Activated CD8-positive, alpha-beta T cell treated with anti-CD3 and anti-CD28 coated beads for 36 hours (primary cell): ENCODE measurements around the gene SLC38A5. TPM values are rescaled to one million over a fixed set of nuclear protein-coding genes. Genes with fewer than 3 reads are reported as not detected.

ENCODE experiments used
- ATAC-seq: fragments of 200-7000 bp; cut with Tn5 transposase; one replicate; pipeline ENCODE4 v1.10.0; 2021; ENCODE audit warnings: mild to moderate bottlenecking, moderate library complexity
- CTCF ChIA-PET: fragments of 350-600 bp; sonication (Branson Sonifier 250); formaldehyde crosslinking; loops from one replicate; lab custom pipeline; 2021; ENCODE audit warnings: antibody characterized with exemption; lab: Charles Lee
- POLR2A ChIA-PET: fragments of 350-600 bp; sonication (Branson Sonifier 250); formaldehyde crosslinking; loops from one replicate; lab custom pipeline; 2021; ENCODE audit warnings: antibody characterized with exemption; lab: Charles Lee
- DNase-seq: peaks from one replicate; pipeline ENCODE4 v3.0.0-alpha.2; 2020
- H3K27ac Mint-ChIP-seq: one replicate; pipeline ENCODE4 v1.8.0; 2021; ENCODE audit warnings: mild to moderate bottlenecking, mixed read lengths
- H3K27me3 Mint-ChIP-seq: one replicate; pipeline ENCODE4 v1.8.0; 2021; ENCODE audit warnings: mixed read lengths
- H3K36me3 Mint-ChIP-seq: one replicate; pipeline ENCODE4 v1.8.0; 2021; ENCODE audit warnings: low read depth, mixed read lengths
- H3K4me1 Mint-ChIP-seq: one replicate; pipeline ENCODE4 v1.8.0; 2021; ENCODE audit warnings: low read depth, mixed read lengths
- H3K4me3 Mint-ChIP-seq: one replicate; pipeline ENCODE4 v1.8.0; 2021; ENCODE audit warnings: mild to moderate bottlenecking, moderate library complexity, mixed read lengths
- H3K9me3 Mint-ChIP-seq: one replicate; pipeline ENCODE4 v1.8.0; 2021; ENCODE audit warnings: mixed read lengths
- intact Hi-C: fragments of 100-400 bp; cut with micrococcal nuclease; formaldehyde crosslinking; loops from one replicate; pipeline ENCODE4 v1.10.0; 2022
- total RNA-seq, 2 experiments: library from RNA; stranded (reverse); gene quantifications; one replicate each; pipeline ENCODE4 v1.2.3, GENCODE V29; 2021
- TF ChIP-seq, protein P1 (sequence below): fragments of 200-600 bp; IDR thresholded peaks from one replicate; pipeline ENCODE4 v1.8.0; 2022; ENCODE audit warnings: antibody characterized with exemption, mild to moderate bottlenecking

Gene SLC38A5
- total RNA-seq, 2 experiments from 2014 or later: 82.1 to 92.6 TPM

DNA sequence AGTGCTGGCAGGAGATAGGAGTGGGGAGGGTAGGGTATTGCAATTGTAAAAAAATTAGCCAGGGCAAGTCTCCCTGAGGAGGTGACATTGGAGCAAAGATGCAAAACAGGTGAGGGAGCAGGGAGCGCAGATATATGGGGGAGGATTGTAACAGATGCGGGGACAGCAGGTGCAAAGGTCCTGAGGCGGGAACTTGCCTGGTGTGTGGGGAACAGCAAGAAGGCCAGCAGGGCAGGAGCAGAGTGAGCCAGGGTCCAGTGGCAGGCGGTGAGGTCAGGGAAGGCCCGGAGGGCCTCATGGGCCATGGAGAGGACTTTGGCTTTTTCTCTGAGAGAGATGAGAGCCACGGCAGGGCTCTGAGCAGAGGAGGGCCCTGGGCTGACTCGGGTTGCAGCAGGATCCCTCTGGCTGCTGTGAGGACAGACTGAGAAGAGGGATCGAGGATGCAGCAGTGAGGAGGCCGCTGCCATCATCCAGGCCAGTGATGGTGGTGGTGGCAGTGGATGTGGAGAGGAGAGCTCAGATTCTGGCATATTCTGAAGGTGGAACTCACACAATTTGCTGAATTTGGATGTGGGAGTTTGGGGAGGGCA is 44.9 kb upstream of the SLC38A5 start:
- no peak for DNase-seq

DNA sequence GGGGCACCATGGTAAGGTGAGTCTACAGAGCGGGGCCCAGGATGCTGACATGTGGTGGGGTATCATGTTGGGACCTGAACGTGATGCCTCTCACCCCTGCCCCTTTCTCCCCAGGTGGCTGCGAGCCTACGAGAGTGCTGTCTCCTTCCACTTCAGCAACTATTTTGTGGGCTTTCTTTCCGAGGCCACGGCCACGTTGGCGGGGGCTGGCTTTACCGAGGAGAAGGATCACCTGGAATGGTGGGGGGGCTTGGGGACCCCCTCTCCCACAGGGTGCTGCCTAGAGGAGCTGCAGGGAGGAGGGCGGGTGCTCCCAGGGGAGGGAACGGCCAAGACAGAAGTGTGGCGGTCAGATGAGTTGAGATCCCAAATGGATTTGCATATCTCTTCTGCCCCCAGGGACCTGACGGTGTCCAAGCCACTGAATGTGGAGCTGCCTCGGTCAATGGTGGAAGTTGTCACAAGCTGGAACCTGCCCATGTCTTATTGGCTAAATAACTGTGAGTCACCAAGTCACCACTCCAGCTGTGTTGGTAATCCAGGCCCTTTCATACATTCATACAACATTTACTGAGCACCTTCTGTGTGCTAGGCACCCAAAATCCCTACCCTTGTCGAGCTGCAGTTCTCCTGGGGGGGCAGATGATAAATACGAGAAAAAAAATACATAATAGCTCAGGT is 44.2 kb upstream of the SLC38A5 start:
- Mint-ChIP-seq H3K4me3 (no peak overlapping the region), H3K27me3 (no peaks in the 10 kb centered on the region), H3K4me1 (peaks cover 34% of the 10 kb centered on the region), H3K9me3 (no peaks in the 10 kb centered on the region), H3K36me3 (peaks cover 3% of the 10 kb centered on the region), H3K27ac (no peak overlapping the region)
- ATAC-seq (no peak), DNase-seq (no peak)
- TF ChIP-seq, protein P1, sequence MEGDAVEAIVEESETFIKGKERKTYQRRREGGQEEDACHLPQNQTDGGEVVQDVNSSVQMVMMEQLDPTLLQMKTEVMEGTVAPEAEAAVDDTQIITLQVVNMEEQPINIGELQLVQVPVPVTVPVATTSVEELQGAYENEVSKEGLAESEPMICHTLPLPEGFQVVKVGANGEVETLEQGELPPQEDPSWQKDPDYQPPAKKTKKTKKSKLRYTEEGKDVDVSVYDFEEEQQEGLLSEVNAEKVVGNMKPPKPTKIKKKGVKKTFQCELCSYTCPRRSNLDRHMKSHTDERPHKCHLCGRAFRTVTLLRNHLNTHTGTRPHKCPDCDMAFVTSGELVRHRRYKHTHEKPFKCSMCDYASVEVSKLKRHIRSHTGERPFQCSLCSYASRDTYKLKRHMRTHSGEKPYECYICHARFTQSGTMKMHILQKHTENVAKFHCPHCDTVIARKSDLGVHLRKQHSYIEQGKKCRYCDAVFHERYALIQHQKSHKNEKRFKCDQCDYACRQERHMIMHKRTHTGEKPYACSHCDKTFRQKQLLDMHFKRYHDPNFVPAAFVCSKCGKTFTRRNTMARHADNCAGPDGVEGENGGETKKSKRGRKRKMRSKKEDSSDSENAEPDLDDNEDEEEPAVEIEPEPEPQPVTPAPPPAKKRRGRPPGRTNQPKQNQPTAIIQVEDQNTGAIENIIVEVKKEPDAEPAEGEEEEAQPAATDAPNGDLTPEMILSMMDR: no peak
- CTCF ChIA-PET: no interaction called here
- intact Hi-C loops: no loop called here
- POLR2A ChIA-PET: no interaction called here

More for the DNA sequence above, 44.9 kb upstream of the SLC38A5 start:
- H3K27me3 Mint-ChIP-seq: no peaks in the 10 kb centered on the region
- ChIA-PET CTCF (no interaction called here), POLR2A (no interaction called here)
- H3K4me3 Mint-ChIP-seq: no peak overlapping the region
- H3K9me3 Mint-ChIP-seq: no peaks in the 10 kb centered on the region
- H3K27ac Mint-ChIP-seq: peak overlapping the region; percentile 11
- ATAC-seq: no peak
- intact Hi-C loops: no loop called here
- peaks cover 32% of the 10 kb centered on the region for H3K4me1 Mint-ChIP-seq
- TF ChIP-seq, protein P1: no peak
- peaks cover 1% of the 10 kb centered on the region for H3K36me3 Mint-ChIP-seq

DNA sequence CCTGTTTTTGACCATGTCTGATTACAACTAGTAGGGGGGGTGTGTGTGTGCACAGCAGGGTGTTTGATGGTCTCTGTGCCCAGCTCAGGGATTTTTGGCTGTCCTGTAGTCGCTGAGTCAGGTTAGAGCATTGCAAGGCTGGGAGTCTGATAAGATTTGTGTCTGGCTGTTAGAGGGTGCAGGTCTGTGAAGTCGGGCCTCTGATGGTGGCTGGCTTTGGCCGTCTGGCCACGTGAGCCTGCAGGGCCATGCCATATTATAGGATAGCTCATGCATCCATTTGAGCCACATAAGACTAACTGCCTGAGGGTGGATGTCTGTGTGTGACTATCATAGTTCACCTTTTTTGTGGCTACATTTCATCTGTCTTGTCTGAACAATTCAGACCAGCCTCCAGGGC is 43.6 kb upstream of the SLC38A5 start:
- ATAC-seq: no peak
- H3K27me3 Mint-ChIP-seq: no peaks in the 10 kb centered on the region
- H3K27ac Mint-ChIP-seq: no peak overlapping the region
- CTCF ChIA-PET: no interaction called here
- peaks cover 3% of the 10 kb centered on the region for H3K36me3 Mint-ChIP-seq
- TF ChIP-seq, protein P1: no peak
- H3K9me3 Mint-ChIP-seq: no peaks in the 10 kb centered on the region
- intact Hi-C loops: no loop called here
- POLR2A ChIA-PET: no interaction called here
- DNase-seq: no peak
- no peak overlapping the region for H3K4me3 Mint-ChIP-seq
- peaks cover 33% of the 10 kb centered on the region for H3K4me1 Mint-ChIP-seq

DNA sequence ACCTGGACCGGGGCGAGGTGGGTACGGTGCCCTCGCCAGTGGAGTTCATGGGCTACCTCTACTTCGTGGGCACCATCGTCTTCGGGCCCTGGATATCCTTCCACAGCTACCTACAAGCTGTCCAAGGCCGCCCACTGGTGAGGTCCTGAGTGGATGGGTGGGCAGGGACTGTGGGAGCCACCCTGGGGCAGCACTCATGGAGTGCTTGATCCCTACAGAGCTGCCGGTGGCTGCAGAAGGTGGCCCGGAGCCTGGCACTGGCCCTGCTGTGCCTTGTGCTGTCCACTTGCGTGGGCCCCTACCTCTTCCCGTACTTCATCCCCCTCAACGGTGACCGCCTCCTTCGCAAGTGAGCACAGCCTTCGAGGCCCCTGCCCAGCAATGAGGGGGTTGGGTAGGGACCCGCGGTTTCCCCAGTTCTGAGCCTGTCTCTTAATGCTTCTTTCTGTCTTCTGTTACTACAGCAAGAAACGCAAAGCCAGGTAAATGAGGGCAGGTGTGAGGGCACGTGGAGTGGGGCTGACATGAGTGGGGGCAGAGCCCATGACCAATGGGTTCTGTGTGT is 42.4 kb upstream of the SLC38A5 start:
- Mint-ChIP-seq H3K9me3 (no peaks in the 10 kb centered on the region), H3K27ac (no peak overlapping the region), H3K36me3 (peaks cover 3% of the 10 kb centered on the region), H3K4me3 (no peak overlapping the region), H3K27me3 (no peaks in the 10 kb centered on the region), H3K4me1 (peaks cover 33% of the 10 kb centered on the region)
- intact Hi-C loops: no loop called here
- ChIA-PET POLR2A (no interaction called here), CTCF (no interaction called here)
- no peak for DNase-seq
- ATAC-seq: no peak
- TF ChIP-seq, protein P1: no peak

DNA sequence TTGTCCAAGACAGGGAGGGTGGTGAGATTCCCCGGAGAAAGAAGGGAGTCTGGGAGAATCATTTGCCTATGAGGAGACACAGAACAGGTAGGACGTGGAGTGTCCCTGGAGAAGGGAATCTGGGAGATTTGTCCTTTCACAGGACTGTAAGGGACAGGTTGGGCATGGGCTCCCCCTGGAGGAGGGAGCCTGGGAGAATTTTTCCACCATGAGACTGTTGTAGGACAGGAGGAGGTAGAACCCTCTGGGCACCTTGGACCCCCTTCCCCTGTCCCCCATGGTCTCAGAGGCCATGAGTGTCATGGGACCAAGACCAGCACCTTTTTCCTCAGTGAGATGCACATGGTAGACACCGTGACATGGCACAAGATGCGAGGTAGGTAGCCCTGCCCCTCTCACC is 41.5 kb upstream of the SLC38A5 start:
- TF ChIP-seq, protein P1: no peak
- no peaks in the 10 kb centered on the region for H3K9me3 Mint-ChIP-seq
- no peak overlapping the region for H3K27ac Mint-ChIP-seq
- intact Hi-C loops: no loop called here
- DNase-seq: no peak
- no peak overlapping the region for H3K4me3 Mint-ChIP-seq
- peaks cover 3% of the 10 kb centered on the region for H3K36me3 Mint-ChIP-seq
- no peaks in the 10 kb centered on the region for H3K27me3 Mint-ChIP-seq
- ATAC-seq: no peak
- ChIA-PET CTCF (no interaction called here), POLR2A (no interaction called here)
- H3K4me1 Mint-ChIP-seq: peaks cover 27% of the 10 kb centered on the region
